Measurements from ENCODE around the gene SPINK6.

The SPINK6 gene

GRCh38 chr5:148221508-148221907, 18.7 kb downstream of the SPINK6 start:
- no peak for DNase-seq (ENCODE audit: low read depth in 2 of 3, low spot score in 1 of 3)

GRCh38 chr5:148224117-148224742, 21.4 kb downstream of the SPINK6 start:
- DNase-seq (ENCODE audit: low read depth in 2 of 3, low spot score in 1 of 3) = no peak

GRCh38 chr5:148228392-148228984, 25.6 kb downstream of the SPINK6 start:
- no peak for DNase-seq (ENCODE audit: low read depth in 2 of 3, low spot score in 1 of 3)

- DNase-seq (ENCODE audit: low read depth in 2 of 3, low spot score in 1 of 3) = no peak
Measured at GRCh38 chr5:148229840-148230239, 27.0 kb downstream of the SPINK6 start.

GRCh38 chr5:148230240-148230639, 27.4 kb downstream of the SPINK6 start:
- no peak for DNase-seq (ENCODE audit: low read depth in 2 of 3, low spot score in 1 of 3)

- no peak for DNase-seq (ENCODE audit: low read depth in 2 of 3, low spot score in 1 of 3)
Measured at GRCh38 chr5:148237785-148238417, 35.1 kb downstream of the SPINK6 start.

DNA sequence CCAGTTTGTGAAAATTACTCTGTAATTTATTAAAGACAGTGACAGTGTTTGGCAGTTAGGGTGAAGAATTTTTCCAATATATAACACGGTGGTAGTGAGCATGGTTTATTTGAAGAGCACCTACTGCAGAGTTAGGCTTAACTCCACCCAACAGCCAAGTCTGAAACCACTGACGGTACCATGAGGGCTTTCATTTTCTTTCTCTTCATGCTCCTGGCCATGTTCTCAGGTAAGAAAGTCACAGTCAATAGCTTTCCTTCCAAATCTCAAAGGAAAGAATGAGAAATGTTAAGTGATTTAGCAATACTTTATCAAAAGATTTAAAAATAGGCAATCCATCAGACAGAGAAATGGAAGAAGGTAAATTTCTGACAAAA, 35.6 kb downstream of the SPINK6 start, which contains the start of gene MARCOL:
Gene MARCOL, plus strand, starts transcription at position 108 of the 377 bp plus-strand sequence. Its CDS starts 73 bp downstream, at position 181.
- no peak for DNase-seq (ENCODE audit: low read depth in 2 of 3, low spot score in 1 of 3)

DNA sequence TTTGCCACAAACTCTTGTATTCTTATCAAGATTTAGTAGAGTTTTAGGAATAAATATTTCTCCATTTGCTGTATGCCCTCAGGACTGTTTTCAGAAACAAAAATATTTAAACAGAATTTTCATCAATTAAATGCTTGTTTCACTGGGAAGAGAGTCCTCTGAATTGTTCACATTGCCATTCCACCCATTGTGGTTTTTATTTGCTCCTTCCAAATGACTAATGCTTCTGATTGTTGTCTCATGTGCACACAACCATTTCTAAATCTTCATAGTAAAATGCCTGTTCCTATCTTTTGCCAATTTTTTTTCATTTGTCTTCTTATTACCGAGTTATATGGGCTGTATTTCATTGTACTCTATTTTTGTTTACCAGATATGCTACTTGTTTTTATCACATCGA, 46.1 kb downstream of the SPINK6 start:
- no peak for DNase-seq (ENCODE audit: low read depth in 2 of 3, low spot score in 1 of 3)

DNA sequence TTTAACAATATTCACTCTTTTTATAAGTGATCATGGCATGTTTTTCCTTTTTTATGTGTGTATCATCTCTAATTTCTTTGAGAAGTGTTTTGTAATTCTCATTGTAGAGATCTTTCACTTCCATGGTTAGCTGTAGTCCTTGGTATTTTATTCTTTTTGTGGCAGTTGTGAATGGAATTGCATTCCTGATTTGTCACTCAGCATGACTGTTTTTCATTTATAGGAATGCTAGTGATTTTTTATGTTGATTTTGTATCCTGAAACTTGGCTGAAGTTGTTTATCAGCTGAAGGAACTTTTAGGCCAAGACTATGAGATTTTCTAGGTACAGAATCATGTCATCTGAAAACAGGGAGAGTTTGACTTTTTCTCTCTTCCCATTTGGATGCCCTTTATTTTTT, 52.6 kb downstream of the SPINK6 start:
- no peak for DNase-seq (ENCODE audit: low read depth in 2 of 3, low spot score in 1 of 3)

- DNase-seq (ENCODE audit: low read depth in 2 of 3, low spot score in 1 of 3) = no peak
Measured at GRCh38 chr5:148259288-148259687, 56.4 kb downstream of the SPINK6 start.

- DNase-seq (ENCODE audit: low read depth in 2 of 3, low spot score in 1 of 3) = no peak
Measured at GRCh38 chr5:148261221-148261620, 58.4 kb downstream of the SPINK6 start.

All from stimulated activated CD4-positive, alpha-beta T cell treated with anti-CD3 and anti-CD28 coated beads, Interleukin-12 subunit alpha, Interleukin-12 subunit beta, amount 100 ng/mL, for 48 hours (primary cell).